ENCODE measurements around the gene NPC1.

DNA sequence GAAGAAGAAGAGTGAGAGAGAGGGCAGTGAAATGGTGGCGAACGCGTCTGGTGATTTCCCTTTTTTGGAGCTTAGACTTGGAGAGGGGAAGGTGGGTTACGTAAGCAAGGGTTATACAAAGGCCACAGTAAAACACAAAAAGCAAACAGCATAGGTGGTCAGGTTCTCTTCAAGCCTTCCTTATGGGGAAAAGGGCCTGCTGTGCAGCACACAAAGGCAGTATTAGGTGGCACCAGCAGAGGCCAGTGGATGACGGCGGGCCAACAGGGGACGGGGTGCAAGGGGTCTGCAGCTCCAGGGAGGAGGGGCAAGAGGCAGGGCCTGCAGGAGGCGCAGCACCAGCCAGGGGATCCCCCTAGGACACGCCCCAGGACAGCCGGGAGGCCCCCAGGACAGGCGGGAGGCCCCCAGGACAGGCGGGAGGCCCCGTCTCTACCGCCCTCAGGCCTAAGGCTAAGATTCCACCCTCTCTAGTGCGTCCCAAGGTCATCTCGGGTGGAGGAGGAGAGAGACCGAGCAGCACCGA is 32.6 kb upstream of the NPC1 start:
- TF ChIP-seq, protein P1, sequence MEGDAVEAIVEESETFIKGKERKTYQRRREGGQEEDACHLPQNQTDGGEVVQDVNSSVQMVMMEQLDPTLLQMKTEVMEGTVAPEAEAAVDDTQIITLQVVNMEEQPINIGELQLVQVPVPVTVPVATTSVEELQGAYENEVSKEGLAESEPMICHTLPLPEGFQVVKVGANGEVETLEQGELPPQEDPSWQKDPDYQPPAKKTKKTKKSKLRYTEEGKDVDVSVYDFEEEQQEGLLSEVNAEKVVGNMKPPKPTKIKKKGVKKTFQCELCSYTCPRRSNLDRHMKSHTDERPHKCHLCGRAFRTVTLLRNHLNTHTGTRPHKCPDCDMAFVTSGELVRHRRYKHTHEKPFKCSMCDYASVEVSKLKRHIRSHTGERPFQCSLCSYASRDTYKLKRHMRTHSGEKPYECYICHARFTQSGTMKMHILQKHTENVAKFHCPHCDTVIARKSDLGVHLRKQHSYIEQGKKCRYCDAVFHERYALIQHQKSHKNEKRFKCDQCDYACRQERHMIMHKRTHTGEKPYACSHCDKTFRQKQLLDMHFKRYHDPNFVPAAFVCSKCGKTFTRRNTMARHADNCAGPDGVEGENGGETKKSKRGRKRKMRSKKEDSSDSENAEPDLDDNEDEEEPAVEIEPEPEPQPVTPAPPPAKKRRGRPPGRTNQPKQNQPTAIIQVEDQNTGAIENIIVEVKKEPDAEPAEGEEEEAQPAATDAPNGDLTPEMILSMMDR (IDR thresholded peaks at IDR 0.05) = no peak
- TF ChIP-seq HDAC2 (IDR thresholded peaks at IDR 0.05) (no peak), CHD2 (IDR thresholded peaks at IDR 0.05; ENCODE audit: low read length, partially characterized antibody) (no peak), POLR2A (IDR thresholded peaks at IDR 0.05; ENCODE audit: low read length) (no peak), RFX5 (IDR thresholded peaks at IDR 0.05) (no peak), RAD21 (conservative IDR thresholded peaks at IDR 0.05 in 1 of 2, IDR thresholded peaks at IDR 0.05 in 1 of 2) (0 out of 5 replicates have a peak, but pooled peaks of 1 of the 2 experiments have one; percentile 5), EHF (CRISPR knock-in tag; IDR thresholded peaks at IDR 0.05) (no peak), ZC3H11A (IDR thresholded peaks at IDR 0.05) (no peak)
- TF ChIP-seq, protein P2, sequence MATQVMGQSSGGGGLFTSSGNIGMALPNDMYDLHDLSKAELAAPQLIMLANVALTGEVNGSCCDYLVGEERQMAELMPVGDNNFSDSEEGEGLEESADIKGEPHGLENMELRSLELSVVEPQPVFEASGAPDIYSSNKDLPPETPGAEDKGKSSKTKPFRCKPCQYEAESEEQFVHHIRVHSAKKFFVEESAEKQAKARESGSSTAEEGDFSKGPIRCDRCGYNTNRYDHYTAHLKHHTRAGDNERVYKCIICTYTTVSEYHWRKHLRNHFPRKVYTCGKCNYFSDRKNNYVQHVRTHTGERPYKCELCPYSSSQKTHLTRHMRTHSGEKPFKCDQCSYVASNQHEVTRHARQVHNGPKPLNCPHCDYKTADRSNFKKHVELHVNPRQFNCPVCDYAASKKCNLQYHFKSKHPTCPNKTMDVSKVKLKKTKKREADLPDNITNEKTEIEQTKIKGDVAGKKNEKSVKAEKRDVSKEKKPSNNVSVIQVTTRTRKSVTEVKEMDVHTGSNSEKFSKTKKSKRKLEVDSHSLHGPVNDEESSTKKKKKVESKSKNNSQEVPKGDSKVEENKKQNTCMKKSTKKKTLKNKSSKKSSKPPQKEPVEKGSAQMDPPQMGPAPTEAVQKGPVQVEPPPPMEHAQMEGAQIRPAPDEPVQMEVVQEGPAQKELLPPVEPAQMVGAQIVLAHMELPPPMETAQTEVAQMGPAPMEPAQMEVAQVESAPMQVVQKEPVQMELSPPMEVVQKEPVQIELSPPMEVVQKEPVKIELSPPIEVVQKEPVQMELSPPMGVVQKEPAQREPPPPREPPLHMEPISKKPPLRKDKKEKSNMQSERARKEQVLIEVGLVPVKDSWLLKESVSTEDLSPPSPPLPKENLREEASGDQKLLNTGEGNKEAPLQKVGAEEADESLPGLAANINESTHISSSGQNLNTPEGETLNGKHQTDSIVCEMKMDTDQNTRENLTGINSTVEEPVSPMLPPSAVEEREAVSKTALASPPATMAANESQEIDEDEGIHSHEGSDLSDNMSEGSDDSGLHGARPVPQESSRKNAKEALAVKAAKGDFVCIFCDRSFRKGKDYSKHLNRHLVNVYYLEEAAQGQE (IDR thresholded peaks at IDR 0.05) = no peak
- TF ChIP-seq, protein P3, sequence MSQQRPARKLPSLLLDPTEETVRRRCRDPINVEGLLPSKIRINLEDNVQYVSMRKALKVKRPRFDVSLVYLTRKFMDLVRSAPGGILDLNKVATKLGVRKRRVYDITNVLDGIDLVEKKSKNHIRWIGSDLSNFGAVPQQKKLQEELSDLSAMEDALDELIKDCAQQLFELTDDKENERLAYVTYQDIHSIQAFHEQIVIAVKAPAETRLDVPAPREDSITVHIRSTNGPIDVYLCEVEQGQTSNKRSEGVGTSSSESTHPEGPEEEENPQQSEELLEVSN (IDR thresholded peaks at IDR 0.05; ENCODE audit: borderline replicate concordance, low read depth) = no peak

Measured in A549 (cell line).